OCI-LY7 (cell line): Measurements from ENCODE around the gene HCK.

Experiments used
- CTCF ChIP-seq: fragments of 200-600 bp; sonication (generic); conservative IDR thresholded peaks from 2 replicates; pipeline ENCODE4 v1.5.1; 2014; ENCODE audit warnings: mild to moderate bottlenecking, antibody characterized with exemption, low read length, moderate library complexity, mixed read lengths
- EZH2phosphoT487 ChIP-seq: fragments of 200-600 bp; sonication (generic); IDR thresholded peaks from 2 replicates; pipeline ENCODE4 v1.6.1; 2018; ENCODE audit warnings: low read depth, borderline replicate concordance, mild to moderate bottlenecking, mixed run types, antibody characterized with exemption, low read length, moderate library complexity, mixed read lengths

- no peak for TF ChIP-seq CTCF
- no peak for TF ChIP-seq EZH2phosphoT487
Observed at GRCh38 chr20:32062776-32063170, 10.7 kb downstream of the HCK start.
